NB4 (cell line): ENCODE results near the gene C1QTNF3.

Source experiments
- DNase-seq: peaks from one replicate; pipeline ENCODE4 v3.0.0; 2010; ENCODE audit warnings: low read depth
- H3K4me3 ChIP-seq: one replicate; pipeline ENCODE4 v1.5.1; 2011; ENCODE audit warnings: mild to moderate bottlenecking, low read depth, low read length, moderate library complexity
- MAX ChIP-seq: IDR thresholded peaks from 2 replicates; pipeline ENCODE4 v1.6.1; 2011; ENCODE audit warnings: low read depth, low read length
- MYC ChIP-seq: IDR thresholded peaks from 2 replicates; pipeline ENCODE4 v1.6.1; 2011; ENCODE audit warnings: low read depth, low read length
- POLR2A ChIP-seq: IDR thresholded peaks from 2 replicates; pipeline ENCODE4 v1.6.1; 2011; ENCODE audit warnings: mild to moderate bottlenecking; ENCODE audit not compliant: insufficient read length; ENCODE audit errors: extremely low read depth
- TF ChIP-seq, protein P1 (sequence below): IDR thresholded peaks from one replicate; pipeline ENCODE4 v1.5.1; 2012; ENCODE audit warnings: low read depth, low read length

The C1QTNF3 gene

GRCh38 chr5:34055667-34056066 is 12.7 kb upstream of the C1QTNF3 start:
- TF ChIP-seq MAX = no peak
- TF ChIP-seq, protein P1, sequence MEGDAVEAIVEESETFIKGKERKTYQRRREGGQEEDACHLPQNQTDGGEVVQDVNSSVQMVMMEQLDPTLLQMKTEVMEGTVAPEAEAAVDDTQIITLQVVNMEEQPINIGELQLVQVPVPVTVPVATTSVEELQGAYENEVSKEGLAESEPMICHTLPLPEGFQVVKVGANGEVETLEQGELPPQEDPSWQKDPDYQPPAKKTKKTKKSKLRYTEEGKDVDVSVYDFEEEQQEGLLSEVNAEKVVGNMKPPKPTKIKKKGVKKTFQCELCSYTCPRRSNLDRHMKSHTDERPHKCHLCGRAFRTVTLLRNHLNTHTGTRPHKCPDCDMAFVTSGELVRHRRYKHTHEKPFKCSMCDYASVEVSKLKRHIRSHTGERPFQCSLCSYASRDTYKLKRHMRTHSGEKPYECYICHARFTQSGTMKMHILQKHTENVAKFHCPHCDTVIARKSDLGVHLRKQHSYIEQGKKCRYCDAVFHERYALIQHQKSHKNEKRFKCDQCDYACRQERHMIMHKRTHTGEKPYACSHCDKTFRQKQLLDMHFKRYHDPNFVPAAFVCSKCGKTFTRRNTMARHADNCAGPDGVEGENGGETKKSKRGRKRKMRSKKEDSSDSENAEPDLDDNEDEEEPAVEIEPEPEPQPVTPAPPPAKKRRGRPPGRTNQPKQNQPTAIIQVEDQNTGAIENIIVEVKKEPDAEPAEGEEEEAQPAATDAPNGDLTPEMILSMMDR = no peak
- no peak for TF ChIP-seq MYC
- no peak for TF ChIP-seq POLR2A
- no peak for DNase-seq
- H3K4me3 ChIP-seq = no peak overlapping the region

- DNase-seq = no peak
- TF ChIP-seq, protein P1 = no peak
- TF ChIP-seq MYC = no peak
- no peak for TF ChIP-seq POLR2A
- no peak for TF ChIP-seq MAX
- no peak overlapping the region for H3K4me3 ChIP-seq
These were observed 11.4 kb upstream of the C1QTNF3 start for GRCh38 chr5:34054400-34054729.

- DNase-seq = no peak
- H3K4me3 ChIP-seq = no peak overlapping the region
- no peak for TF ChIP-seq POLR2A
- TF ChIP-seq, protein P1 = no peak
- no peak for TF ChIP-seq MYC
- no peak for TF ChIP-seq MAX
These were observed 10.8 kb upstream of the C1QTNF3 start for GRCh38 chr5:34053571-34054399.

- no peak overlapping the region for H3K4me3 ChIP-seq
- no peak for TF ChIP-seq MYC
- TF ChIP-seq, protein P1 = no peak
- DNase-seq = no peak
These were observed 10.1 kb upstream of the C1QTNF3 start for GRCh38 chr5:34053133-34053532.

DNA sequence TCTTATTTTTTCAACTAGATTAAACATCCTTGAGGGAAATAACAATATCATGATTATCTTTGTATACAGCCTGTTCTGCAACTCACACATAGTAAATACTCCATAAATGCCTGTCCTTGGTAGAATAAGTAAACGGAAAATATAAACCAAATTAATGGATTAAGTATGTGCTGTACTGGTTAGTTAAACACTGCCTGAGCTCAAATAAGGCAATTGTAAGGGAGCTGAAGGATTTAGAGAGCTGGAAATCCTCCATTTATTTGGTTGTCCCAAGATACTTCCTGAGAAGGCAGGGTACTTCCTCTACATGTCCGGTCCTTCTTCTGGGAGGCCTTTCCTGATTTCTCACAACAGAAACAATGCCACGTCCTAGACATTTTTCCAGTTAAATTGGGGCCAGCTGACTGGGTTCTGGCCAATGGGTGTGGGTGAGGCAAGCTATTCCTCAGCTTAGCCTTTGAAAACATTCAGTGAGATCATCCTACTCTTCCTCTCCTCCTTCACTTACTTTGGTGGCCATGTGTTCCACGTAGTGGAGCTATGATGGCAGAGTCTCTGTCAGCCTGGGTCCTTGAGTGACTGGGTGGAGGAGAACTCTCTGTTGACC is 8.5 kb upstream of the C1QTNF3 start:
- no peak for DNase-seq
- H3K4me3 ChIP-seq = no peak overlapping the region
- no peak for TF ChIP-seq POLR2A
- TF ChIP-seq MYC = no peak
- no peak for TF ChIP-seq MAX
- TF ChIP-seq, protein P1 = no peak
